Keratinocyte (primary cell): ENCODE data around the gene DIAPH3.

Source experiments
- EZH2 ChIP-seq: IDR thresholded peaks from one replicate; pipeline ENCODE4 v1.6.1; 2012; ENCODE audit warnings: inconsistent platforms, mild to moderate bottlenecking, low read length, moderate library complexity
- TF ChIP-seq, protein P1 (sequence below), 3 experiments: IDR thresholded peaks in 1 of 3; conservative IDR thresholded peaks in 1 of 3; optimal IDR thresholded peaks in 1 of 3; 2 replicates in 2 of 3; 3 replicates in 1 of 3; pipeline versions ENCODE3 to v1.5.1; 2011; ENCODE audit warnings: low read length in 3 of 3, mild to moderate bottlenecking in 3 of 3, moderate library complexity in 2 of 3, control low read depth in 1 of 3, inconsistent platforms in 1 of 3; ENCODE audit not compliant: insufficient read depth in 2 of 3; ENCODE audit errors: extremely low read depth in 1 of 3

DNA sequence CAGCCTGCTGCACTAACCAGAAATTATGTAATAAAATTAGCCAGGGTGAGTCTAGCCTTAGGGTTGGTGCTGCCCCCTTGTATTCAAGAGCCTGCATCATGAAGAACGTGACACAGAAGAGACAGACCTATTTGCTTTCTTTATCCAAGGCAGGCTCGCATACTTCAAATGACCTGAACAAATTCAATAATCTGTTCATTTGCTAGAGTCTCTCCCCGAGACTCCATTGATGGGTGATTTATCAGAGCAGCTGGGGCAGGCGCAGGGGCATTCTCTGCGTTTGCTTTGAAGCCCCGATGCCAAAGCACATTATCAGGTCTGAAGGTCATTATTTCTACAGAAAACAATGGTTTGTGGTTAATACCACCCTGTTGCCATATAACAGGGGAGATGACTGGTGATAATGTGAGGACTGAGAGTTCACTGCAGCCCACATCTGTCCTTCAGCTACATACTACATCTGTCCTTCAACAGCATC lies 520.3 kb downstream of the DIAPH3 start:
- TF ChIP-seq, protein P1, sequence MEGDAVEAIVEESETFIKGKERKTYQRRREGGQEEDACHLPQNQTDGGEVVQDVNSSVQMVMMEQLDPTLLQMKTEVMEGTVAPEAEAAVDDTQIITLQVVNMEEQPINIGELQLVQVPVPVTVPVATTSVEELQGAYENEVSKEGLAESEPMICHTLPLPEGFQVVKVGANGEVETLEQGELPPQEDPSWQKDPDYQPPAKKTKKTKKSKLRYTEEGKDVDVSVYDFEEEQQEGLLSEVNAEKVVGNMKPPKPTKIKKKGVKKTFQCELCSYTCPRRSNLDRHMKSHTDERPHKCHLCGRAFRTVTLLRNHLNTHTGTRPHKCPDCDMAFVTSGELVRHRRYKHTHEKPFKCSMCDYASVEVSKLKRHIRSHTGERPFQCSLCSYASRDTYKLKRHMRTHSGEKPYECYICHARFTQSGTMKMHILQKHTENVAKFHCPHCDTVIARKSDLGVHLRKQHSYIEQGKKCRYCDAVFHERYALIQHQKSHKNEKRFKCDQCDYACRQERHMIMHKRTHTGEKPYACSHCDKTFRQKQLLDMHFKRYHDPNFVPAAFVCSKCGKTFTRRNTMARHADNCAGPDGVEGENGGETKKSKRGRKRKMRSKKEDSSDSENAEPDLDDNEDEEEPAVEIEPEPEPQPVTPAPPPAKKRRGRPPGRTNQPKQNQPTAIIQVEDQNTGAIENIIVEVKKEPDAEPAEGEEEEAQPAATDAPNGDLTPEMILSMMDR (optimal IDR thresholded peaks at IDR 0.05 in 1 of 3, IDR thresholded peaks at IDR 0.05 in 1 of 3, conservative IDR thresholded peaks at IDR 0.05 in 1 of 3; ENCODE audit: extremely low read depth in 1 of 3, insufficient read depth in 2 of 3, low read length in 3 of 3), result no peak
- TF ChIP-seq EZH2, result no peak
